ENCODE measurements around the gene PLPP4. TPM values are rescaled to one million over a fixed set of nuclear protein-coding genes. Genes with fewer than 3 reads are reported as not detected.

Gene PLPP4
- total RNA-seq, 1 experiment from 2014 or later = not detected

GRCh38 chr10:120460776-120461175, 3.7 kb downstream of the PLPP4 start:
- no peak overlapping the region for H3K23ac ChIP-seq (ENCODE audit: insufficient read length, low read depth, low read length)
- Mint-ChIP-seq H3K4me3 (no peak overlapping the region), H3K36me3 (ENCODE audit: insufficient read depth in 1 of 3, low read depth in 3 of 3) (no peaks in the 10 kb centered on the region; a peak in 1 of 7 replicates), H3K27me3 (ENCODE audit: low read depth) (peaks cover 54% of the 10 kb centered on the region), H3K4me1 (peaks cover 7 to 11% of the 10 kb centered on the region in 2 experiments), H3K27ac (no peak overlapping the region), H3K9me3 (no peaks in the 10 kb centered on the region)
- no peak overlapping the region for H3K4me2 ChIP-seq (ENCODE audit: insufficient read depth, insufficient read length, low read length)
- no peaks in the 10 kb centered on the region for H3K4me1 ChIP-seq (ENCODE audit: insufficient read depth, low read length)
- no peak overlapping the region for H4K91ac ChIP-seq (ENCODE audit: insufficient read length, low read depth, low read length)
- peaks cover 11% of the 10 kb centered on the region for H3K23me2 ChIP-seq (ENCODE audit: insufficient read length, low read depth, low read length, poor library complexity, severe bottlenecking)
- no peak overlapping the region for H3K27ac ChIP-seq (ENCODE audit: insufficient read length, low read depth, low read length)
- no peak for TF ChIP-seq CTCF (conservative IDR thresholded peaks at IDR 0.05)
- H4K20me1 ChIP-seq (ENCODE audit: control insufficient read depth, insufficient read depth, insufficient read length) = no peaks in the 10 kb centered on the region
- H2BK120ac ChIP-seq (ENCODE audit: low read depth, low read length, poor library complexity, severe bottlenecking) = no peak overlapping the region
- H3T11ph ChIP-seq (ENCODE audit: low read length) = no peak overlapping the region
- H3K9ac ChIP-seq (ENCODE audit: extremely low read depth, insufficient read length, low read length) = no peak overlapping the region
- no peaks in the 10 kb centered on the region for H3K79me1 ChIP-seq (ENCODE audit: insufficient read depth, low read depth, low read length, poor library complexity, severe bottlenecking)
- no peak overlapping the region for H3K14ac ChIP-seq (ENCODE audit: insufficient read depth, low read length)
- DNase-seq = no peak
- no peak overlapping the region for H3K4ac ChIP-seq (ENCODE audit: low read depth, low read length)
- no peak overlapping the region for H2BK20ac ChIP-seq (ENCODE audit: low read depth, low read length, poor library complexity, severe bottlenecking)
- no peak overlapping the region for H4K8ac ChIP-seq (replicated peaks; ENCODE audit: insufficient read length, low read depth, low read length)
- H2BK12ac ChIP-seq (ENCODE audit: insufficient read length, low read depth, low read length) = no peak overlapping the region
- H3K56ac ChIP-seq (ENCODE audit: insufficient read length, low read depth, low read length) = no peak overlapping the region
- H3K9me3 ChIP-seq (ENCODE audit: control insufficient read depth, low read depth, low read length) = no peaks in the 10 kb centered on the region
- no peaks in the 10 kb centered on the region for H3K79me2 ChIP-seq (ENCODE audit: insufficient read depth, low read length)
- no peak overlapping the region for H2AK5ac ChIP-seq (ENCODE audit: insufficient read length, low read length)
- no peak overlapping the region for H3K18ac ChIP-seq (ENCODE audit: insufficient read length, low read depth, low read length)
- H2BK15ac ChIP-seq (ENCODE audit: low read depth, low read length) = no peak overlapping the region
- H2AFZ ChIP-seq (ENCODE audit: low read length) = no peak overlapping the region
- H2BK5ac ChIP-seq (ENCODE audit: insufficient read length, low read length) = no peak overlapping the region
- peaks cover 20% of the 10 kb centered on the region; the same call in 1 of the 2 replicates for H3K27me3 ChIP-seq (ENCODE audit: insufficient read depth, low read length)
- H4K5ac ChIP-seq (ENCODE audit: insufficient read length, low read depth, low read length) = no peak overlapping the region

Data from H9 (cell line).